KMS-11 (cell line): ENCODE results near the gene TMEFF2.

Experiments used
- H2AFZ ChIP-seq: fragments of 200-600 bp; sonication (generic); 2 replicates; pipeline ENCODE4 v1.6.1; 2016; ENCODE audit warnings: antibody characterized with exemption, mixed run types, low read depth
- H3K27ac ChIP-seq: fragments of 200-600 bp; sonication (generic); 2 replicates; pipeline ENCODE4 v1.6.1; 2016; ENCODE audit warnings: mild to moderate bottlenecking, mixed run types
- H3K27me3 ChIP-seq: fragments of 200-600 bp; sonication (generic); 2 replicates; pipeline ENCODE4 v1.6.1; 2017; ENCODE audit warnings: mild to moderate bottlenecking, low read depth, mixed run types, moderate library complexity; ENCODE audit not compliant: insufficient read depth
- H3K36me3 ChIP-seq: fragments of 200-600 bp; sonication (generic); 2 replicates; pipeline ENCODE4 v1.6.1; 2017; ENCODE audit warnings: mild to moderate bottlenecking, mixed run types; ENCODE audit not compliant: insufficient read depth
- H3K4me1 ChIP-seq: fragments of 200-600 bp; sonication (generic); 2 replicates; pipeline ENCODE4 v1.6.1; 2016; ENCODE audit warnings: mild to moderate bottlenecking, low read depth, mixed run types; ENCODE audit not compliant: poor library complexity, severe bottlenecking
- H3K4me2 ChIP-seq: fragments of 200-600 bp; sonication (generic); 2 replicates; pipeline ENCODE4 v1.7.0; 2016; ENCODE audit warnings: mild to moderate bottlenecking, mixed run types
- H3K4me3 ChIP-seq: fragments of 200-600 bp; sonication (generic); IDR thresholded peaks from 2 replicates; pipeline ENCODE4 v1.6.1; 2017; ENCODE audit warnings: low read depth, low read length, mixed read lengths; ENCODE audit not compliant: insufficient read depth
- H3K79me2 ChIP-seq: fragments of 200-600 bp; sonication (generic); 2 replicates; pipeline ENCODE4 v1.6.1; 2016; ENCODE audit warnings: low read depth, mixed run types; ENCODE audit not compliant: insufficient read depth
- H3K9ac ChIP-seq: fragments of 200-600 bp; sonication (generic); 2 replicates; pipeline ENCODE4 v1.6.1; 2016; ENCODE audit warnings: mild to moderate bottlenecking, mixed run types
- H4K20me1 ChIP-seq: fragments of 200-600 bp; sonication (generic); 2 replicates; pipeline ENCODE4 v1.6.1; 2016; ENCODE audit warnings: mild to moderate bottlenecking, mixed run types; ENCODE audit not compliant: insufficient read depth
- CTCF ChIP-seq: fragments of 200-600 bp; sonication (generic); conservative IDR thresholded peaks from 2 replicates; pipeline ENCODE4 v1.6.1; 2017; ENCODE audit warnings: low read depth, mild to moderate bottlenecking, antibody characterized with exemption, low read length, moderate library complexity, mixed read lengths

TMEFF2 gene

GRCh38 chr2:192150166-192150565 lies 44.6 kb downstream of the TMEFF2 start:
- Histone ChIP-seq H4K20me1 (no peaks in the 10 kb centered on the region), H3K4me2 (no peak overlapping the region), H3K27me3 (no peaks in the 10 kb centered on the region), H3K4me3 (no peak overlapping the region), H3K36me3 (no peaks in the 10 kb centered on the region), H3K27ac (no peak overlapping the region), H3K9ac (no peak overlapping the region), H2AFZ (no peak overlapping the region), H3K79me2 (no peaks in the 10 kb centered on the region), H3K4me1 (no peaks in the 10 kb centered on the region)
- TF ChIP-seq CTCF = no peak

- no peak overlapping the region for H3K9ac ChIP-seq
- no peaks in the 10 kb centered on the region for H4K20me1 ChIP-seq
- H3K4me1 ChIP-seq = no peaks in the 10 kb centered on the region
- no peak overlapping the region for H3K4me3 ChIP-seq
- H2AFZ ChIP-seq = no peak overlapping the region
- no peak for TF ChIP-seq CTCF
- H3K27ac ChIP-seq = no peak overlapping the region
- no peak overlapping the region for H3K4me2 ChIP-seq
- H3K36me3 ChIP-seq = no peaks in the 10 kb centered on the region
- no peaks in the 10 kb centered on the region for H3K27me3 ChIP-seq
- no peaks in the 10 kb centered on the region for H3K79me2 ChIP-seq
Measured at GRCh38 chr2:192148620-192149321, 46.0 kb downstream of the TMEFF2 start.

GRCh38 chr2:192148241-192148619 lies 46.5 kb downstream of the TMEFF2 start:
- H3K36me3 ChIP-seq = no peaks in the 10 kb centered on the region
- H3K4me2 ChIP-seq = no peak overlapping the region
- no peaks in the 10 kb centered on the region for H3K27me3 ChIP-seq
- no peaks in the 10 kb centered on the region for H4K20me1 ChIP-seq
- H3K4me3 ChIP-seq = no peak overlapping the region
- H3K79me2 ChIP-seq = no peaks in the 10 kb centered on the region
- H3K9ac ChIP-seq = no peak overlapping the region
- H2AFZ ChIP-seq = no peak overlapping the region
- no peak for TF ChIP-seq CTCF
- no peak overlapping the region for H3K27ac ChIP-seq
- H3K4me1 ChIP-seq = no peaks in the 10 kb centered on the region

GRCh38 chr2:192146069-192147015 lies 48.4 kb downstream of the TMEFF2 start:
- H3K9ac ChIP-seq = no peak overlapping the region
- H2AFZ ChIP-seq = no peak overlapping the region
- TF ChIP-seq CTCF = no peak
- no peak overlapping the region for H3K4me3 ChIP-seq
- no peaks in the 10 kb centered on the region for H4K20me1 ChIP-seq
- no peaks in the 10 kb centered on the region for H3K27me3 ChIP-seq
- no peaks in the 10 kb centered on the region for H3K4me1 ChIP-seq
- no peak overlapping the region for H3K4me2 ChIP-seq
- H3K27ac ChIP-seq = no peak overlapping the region
- H3K79me2 ChIP-seq = no peaks in the 10 kb centered on the region
- no peaks in the 10 kb centered on the region for H3K36me3 ChIP-seq
